ENCODE measurements around the gene DLK1. TPM values are rescaled to one million over a fixed set of nuclear protein-coding genes. Genes with fewer than 3 reads are reported as not detected.

DLK1 gene
- total and polyA plus RNA-seq, 2 of the 13 experiments (the other 11 are each of a cell fraction or from before 2014, with no cell fraction given), result 95.5 to 312 TPM

DNA sequence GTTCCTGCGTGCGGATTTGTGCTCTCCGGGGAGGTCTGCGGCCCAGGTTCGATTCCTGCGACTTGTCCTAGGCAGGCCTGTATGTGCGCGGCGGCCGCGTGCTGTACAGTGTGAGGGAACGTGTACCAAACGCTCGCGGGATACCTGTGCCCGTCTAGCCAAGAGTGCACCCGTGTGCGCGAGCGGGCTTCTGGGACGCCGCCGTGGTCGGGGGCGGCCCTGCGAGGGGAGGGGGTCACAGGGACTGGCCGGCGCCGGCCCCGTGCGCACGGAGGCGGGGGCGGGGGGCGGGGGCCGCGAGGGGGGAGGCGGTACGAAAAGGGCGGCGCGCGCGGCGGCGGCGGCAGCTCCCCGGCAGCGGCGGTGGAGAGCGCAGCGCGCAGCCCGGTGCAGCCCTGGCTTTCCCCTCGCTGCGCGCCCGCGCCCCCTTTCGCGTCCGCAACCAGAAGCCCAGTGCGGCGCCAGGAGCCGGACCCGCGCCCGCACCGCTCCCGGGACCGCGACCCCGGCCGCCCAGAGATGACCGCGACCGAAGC lies at the start of gene DLK1 (continued):
- no peak for TF ChIP-seq ATF7 (IDR thresholded peaks at IDR 0.05)
- TF ChIP-seq ATF7 (CRISPR knock-in tag; IDR thresholded peaks at IDR 0.05), result no peak
- TF ChIP-seq ETV6 (CRISPR knock-in tag; conservative IDR thresholded peaks at IDR 0.05), result no peak
- no peak for TF ChIP-seq ZSCAN30 (CRISPR knock-in tag; IDR thresholded peaks at IDR 0.05)
- no peak for TF ChIP-seq HMG20A (CRISPR knock-in tag; IDR thresholded peaks at IDR 0.05; ENCODE audit: borderline replicate concordance)
- TF ChIP-seq SPEN (CRISPR knock-in tag; IDR thresholded peaks at IDR 0.05; ENCODE audit: low read depth), result peak; percentile 20; the same call in 1 of the 2 replicates
- TF ChIP-seq ELK4 (CRISPR knock-in tag; IDR thresholded peaks at IDR 0.05; ENCODE audit: borderline replicate concordance), result no peak
- TF ChIP-seq MTF2 (CRISPR knock-in tag; IDR thresholded peaks at IDR 0.05; ENCODE audit: borderline replicate concordance), result no peak
- no peak; the same call in 1 of the 2 replicates for TF ChIP-seq ZNF607 (CRISPR knock-in tag; IDR thresholded peaks at IDR 0.05; ENCODE audit: borderline replicate concordance)
- no peak for TF ChIP-seq KDM2A (CRISPR knock-in tag; IDR thresholded peaks at IDR 0.05; ENCODE audit: borderline replicate concordance, low read depth)
- no peak for TF ChIP-seq THAP7 (CRISPR knock-in tag; IDR thresholded peaks at IDR 0.05)
- 0 out of 2 replicates have a peak, but pooled peaks have one; percentile 86 for TF ChIP-seq ZNF879 (CRISPR knock-in tag; IDR thresholded peaks at IDR 0.05)
- no peak for TF ChIP-seq SKIL (CRISPR knock-in tag; IDR thresholded peaks at IDR 0.05; ENCODE audit: borderline replicate concordance)
- no peak for TF ChIP-seq AHDC1 (CRISPR knock-in tag; IDR thresholded peaks at IDR 0.05; ENCODE audit: borderline replicate concordance)
